AG10803 (cell line): ENCODE data around the gene DEPP1.

ENCODE experiments used
- DNase-seq: peaks from one replicate; pipeline ENCODE4 v3.0.0; 2010; ENCODE audit warnings: low read depth
- H3K4me3 ChIP-seq: 2 replicates; pipeline ENCODE4 v1.5.1; 2011; ENCODE audit warnings: mild to moderate bottlenecking, low read length, control low read depth
- TF ChIP-seq, protein P1 (sequence below): conservative IDR thresholded peaks from 2 replicates; pipeline ENCODE4 v1.5.1; 2011; ENCODE audit warnings: mild to moderate bottlenecking, low read length, control low read depth, inconsistent platforms

The DEPP1 gene

DNA sequence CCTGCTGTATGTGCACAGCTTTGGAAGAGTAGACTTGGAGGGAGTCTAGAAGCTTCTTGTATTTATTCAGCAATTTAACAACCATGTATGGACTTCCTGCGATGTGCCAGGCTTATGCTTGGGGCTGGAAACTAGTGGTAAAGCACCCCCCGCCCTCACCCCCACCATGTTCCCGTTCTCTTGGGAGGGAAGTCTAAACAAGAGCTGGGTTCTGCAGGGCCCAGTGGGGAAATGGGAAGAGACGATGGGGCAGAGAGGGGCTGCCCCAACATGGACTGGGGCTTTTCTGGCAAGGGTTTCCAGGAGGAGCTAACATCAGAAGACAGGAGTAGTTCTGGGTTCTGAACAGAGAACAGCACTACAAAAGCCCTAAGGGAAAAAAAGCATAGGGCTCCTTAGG lies 11.0 kb downstream of the DEPP1 start:
- DNase-seq = no peak
- no peak overlapping the region for H3K4me3 ChIP-seq
- TF ChIP-seq, protein P1, sequence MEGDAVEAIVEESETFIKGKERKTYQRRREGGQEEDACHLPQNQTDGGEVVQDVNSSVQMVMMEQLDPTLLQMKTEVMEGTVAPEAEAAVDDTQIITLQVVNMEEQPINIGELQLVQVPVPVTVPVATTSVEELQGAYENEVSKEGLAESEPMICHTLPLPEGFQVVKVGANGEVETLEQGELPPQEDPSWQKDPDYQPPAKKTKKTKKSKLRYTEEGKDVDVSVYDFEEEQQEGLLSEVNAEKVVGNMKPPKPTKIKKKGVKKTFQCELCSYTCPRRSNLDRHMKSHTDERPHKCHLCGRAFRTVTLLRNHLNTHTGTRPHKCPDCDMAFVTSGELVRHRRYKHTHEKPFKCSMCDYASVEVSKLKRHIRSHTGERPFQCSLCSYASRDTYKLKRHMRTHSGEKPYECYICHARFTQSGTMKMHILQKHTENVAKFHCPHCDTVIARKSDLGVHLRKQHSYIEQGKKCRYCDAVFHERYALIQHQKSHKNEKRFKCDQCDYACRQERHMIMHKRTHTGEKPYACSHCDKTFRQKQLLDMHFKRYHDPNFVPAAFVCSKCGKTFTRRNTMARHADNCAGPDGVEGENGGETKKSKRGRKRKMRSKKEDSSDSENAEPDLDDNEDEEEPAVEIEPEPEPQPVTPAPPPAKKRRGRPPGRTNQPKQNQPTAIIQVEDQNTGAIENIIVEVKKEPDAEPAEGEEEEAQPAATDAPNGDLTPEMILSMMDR = no peak

DNA sequence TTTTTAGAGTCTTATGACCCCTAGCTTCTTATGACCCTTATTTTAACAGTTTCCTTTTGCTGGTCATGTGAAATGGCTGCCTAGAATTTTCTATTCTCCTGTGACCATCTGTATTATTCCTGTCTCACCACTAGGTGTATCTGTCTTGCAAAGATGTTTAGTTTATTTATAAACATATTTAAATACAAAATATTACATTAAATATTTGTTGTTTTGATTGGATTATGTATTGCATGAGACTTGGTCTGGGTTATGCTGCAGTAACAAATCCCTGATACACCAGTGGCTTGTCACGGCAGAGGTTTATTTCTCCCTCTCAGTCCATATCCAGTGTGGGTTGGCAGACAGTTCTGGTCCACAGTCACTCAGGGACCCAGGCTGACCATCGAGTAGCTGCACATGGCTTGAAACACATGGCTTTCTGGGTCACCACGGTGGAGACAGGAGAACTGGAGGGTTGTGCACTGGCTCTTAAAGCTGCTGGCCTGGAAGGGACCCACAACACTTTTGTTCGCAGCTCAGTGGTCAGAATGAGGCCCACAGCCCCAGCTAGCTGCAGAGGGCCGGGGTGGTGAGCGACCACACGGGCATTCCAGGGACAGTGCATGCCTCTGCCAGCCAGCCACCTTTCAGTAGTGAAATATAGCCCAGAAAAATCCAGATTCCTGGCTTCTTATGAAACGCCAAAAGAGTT lies 11.6 kb downstream of the DEPP1 start:
- TF ChIP-seq, protein P1 = peak; percentile 23; the same call in 1 of the 2 replicates
- DNase-seq = no peak
- no peak overlapping the region for H3K4me3 ChIP-seq

DNA sequence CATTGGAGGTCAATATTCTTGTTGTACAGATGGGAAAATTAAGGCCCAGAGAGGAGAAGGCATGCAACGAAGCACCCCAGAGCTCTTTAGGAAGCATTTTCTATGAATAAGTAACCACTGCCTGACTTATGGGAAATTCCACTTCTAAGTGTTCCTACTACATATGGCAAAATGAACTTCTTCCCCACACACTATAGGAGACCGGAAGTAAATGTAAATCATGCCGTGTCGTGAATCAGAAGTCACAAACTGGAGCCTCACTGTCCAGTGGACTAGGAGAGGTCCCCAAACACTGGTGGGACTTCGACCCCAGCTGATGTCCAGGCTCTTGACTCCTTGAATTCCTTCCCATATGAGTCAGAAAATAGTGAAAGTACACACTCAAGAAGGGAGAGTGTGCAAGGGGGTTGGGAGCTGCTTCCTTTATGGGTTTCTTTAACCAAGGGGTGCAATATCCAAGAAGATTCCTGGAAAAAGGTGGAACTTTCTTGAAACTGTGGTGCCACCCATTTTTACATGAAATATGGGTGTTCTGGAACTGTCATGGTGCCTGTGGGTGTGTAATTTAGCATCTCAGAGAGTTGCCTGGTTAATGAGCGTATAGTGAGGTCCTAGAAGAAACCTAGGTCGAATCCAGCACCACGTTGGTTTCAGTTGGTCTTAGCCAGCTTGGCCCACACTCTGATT lies 12.3 kb downstream of the DEPP1 start:
- TF ChIP-seq, protein P1 = no peak
- DNase-seq = no peak

DNA sequence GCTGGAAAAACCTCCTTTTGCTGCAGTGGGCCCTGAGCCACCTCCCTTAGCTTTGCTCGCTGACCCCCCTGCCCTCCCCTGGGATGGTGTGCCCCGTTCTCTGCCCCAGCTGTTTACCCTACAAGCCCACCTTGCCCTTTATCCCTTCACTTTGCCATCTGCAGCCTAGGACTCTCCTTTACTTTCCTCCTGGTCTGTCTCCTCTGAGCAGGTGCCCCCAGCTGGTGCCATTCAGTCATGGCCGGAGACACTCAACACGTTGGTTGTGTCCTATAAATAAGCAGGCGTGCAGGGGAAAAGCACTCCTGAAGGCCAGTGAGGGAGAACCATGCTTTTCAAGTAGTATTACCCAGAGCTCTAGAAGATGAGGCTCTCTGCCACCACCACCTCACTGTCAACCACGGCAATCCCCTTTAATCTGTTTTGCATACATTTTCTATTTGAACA lies 12.9 kb downstream of the DEPP1 start:
- TF ChIP-seq, protein P1 = no peak
- H3K4me3 ChIP-seq = no peak overlapping the region
- DNase-seq = no peak

More for the DNA sequence above, 12.3 kb downstream of the DEPP1 start:
- H3K4me3 ChIP-seq = no peak overlapping the region

DNA sequence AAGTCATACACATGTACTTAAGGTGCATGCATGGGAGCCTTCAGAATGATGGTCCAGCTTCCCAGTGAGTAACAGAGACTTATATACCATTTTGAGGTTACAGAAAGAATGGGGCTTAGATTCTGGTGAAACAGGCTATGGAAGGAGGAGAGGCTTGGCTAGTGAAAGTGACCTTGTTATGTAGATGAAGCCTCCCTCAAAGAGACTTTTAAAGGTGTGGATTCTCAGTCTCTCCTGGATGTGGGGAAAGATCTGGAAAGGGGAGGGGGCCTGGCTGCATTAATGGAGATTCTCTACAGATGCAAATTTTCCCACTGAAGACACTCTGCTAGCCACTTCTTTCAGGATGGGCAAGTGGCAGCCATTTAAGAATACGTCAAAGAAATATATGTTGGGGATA lies 13.5 kb downstream of the DEPP1 start:
- DNase-seq = no peak
- H3K4me3 ChIP-seq = no peak overlapping the region
- TF ChIP-seq, protein P1 = no peak

DNA sequence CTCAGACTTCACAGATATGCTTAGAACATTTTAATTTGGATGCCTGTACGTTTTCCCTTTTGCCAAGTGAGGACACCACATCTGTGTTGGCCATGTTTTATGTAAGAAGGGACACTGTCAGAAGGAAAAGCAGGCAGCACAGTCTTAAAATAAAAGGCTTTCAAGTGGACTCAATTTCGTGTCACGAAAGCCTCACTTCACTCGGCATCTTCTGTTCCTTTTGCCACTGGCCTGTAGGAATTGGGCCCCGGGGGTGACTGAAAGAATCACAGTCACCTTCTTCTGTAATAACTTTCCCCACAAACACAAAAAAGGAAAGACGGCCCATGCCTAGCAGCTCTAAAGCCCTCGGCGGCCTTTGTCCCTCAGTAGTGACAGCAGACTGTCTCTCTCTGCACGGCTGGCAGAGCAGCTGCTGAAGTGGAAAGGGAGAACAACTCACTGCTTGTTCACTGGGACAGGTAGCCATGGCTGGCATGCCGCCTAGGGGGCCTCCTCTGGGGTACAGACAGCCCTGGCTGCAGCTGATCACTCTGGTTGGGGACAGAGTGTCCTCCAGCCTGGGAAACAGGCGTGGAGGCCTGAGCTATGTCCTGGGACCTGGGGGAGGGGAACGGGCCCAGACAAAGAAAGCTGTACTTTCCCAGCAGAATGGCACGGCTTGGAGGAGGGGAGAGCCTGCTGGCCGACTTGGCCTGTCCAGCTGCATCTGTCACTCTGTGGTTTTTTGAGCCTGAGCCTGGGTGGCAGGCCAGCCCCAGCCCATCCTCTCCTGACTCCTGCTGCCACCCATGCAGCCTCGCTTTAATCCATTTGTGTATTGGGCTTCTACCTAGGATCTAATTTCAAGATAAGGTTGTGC lies 14.6 kb downstream of the DEPP1 start:
- no peak for DNase-seq
- H3K4me3 ChIP-seq = no peak overlapping the region
- TF ChIP-seq, protein P1 = no peak
